ENCODE measurements around the gene CCR1.

GRCh38 chr3:46235425-46235824 is 27.3 kb upstream of the CCR1 start:
- no peak for TF ChIP-seq CTCF (IDR thresholded peaks at IDR 0.05; ENCODE audit: insufficient read depth, low read depth, low read length)
- no peak for TF ChIP-seq EZH2 (IDR thresholded peaks at IDR 0.05; ENCODE audit: insufficient read depth, low read length)

All from astrocyte (in vitro differentiated cells and primary cell).